T1000 (cell line): ENCODE results near the gene TENM4.

ENCODE experiments used
- DNase-seq: peaks from one replicate; lab custom pipeline; 2025; ENCODE audit warnings: mixed read lengths; lab: John Stamatoyannopoulos, UW

TENM4 gene

GRCh38 chr11:78786746-78787145 is 654.1 kb downstream of the TENM4 start:
- no peak for DNase-seq

- no peak for DNase-seq
These were observed 654.7 kb downstream of the TENM4 start for GRCh38 chr11:78786086-78786485.

DNA sequence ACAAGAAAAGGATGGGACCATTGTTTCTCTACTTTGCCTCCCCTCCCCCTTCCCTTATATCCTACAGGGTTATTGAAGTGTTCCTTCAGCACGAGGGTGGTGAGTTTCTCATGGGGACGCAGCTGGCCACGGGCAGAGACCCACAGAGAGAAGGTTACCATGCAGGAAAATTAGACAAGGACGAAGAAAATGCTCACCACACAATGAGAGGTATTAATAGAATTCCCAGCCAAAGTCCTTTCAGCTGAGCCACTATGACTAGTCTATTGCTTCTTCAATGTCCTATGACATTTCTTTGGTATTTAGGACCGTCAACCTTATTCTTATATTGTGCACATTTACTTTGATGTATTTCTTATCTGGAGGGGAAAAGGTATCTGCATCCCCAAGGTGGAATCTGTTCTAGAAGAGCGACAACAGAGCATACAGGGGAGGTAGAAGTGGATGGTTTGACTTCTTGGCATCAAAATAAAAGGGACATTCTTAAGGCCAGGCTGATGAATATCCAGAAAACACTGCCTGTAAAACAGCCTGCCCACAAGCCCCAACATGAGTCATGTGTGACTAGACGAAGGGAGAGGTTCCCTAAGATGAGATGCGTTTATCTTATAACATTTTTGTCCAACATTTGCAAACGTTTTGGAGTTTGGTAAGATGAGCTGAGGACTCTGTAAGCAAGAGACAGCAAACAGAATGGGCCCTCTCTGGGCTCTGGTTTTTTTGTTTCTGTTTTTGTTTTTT is 656.3 kb downstream of the TENM4 start:
- no peak for DNase-seq

DNA sequence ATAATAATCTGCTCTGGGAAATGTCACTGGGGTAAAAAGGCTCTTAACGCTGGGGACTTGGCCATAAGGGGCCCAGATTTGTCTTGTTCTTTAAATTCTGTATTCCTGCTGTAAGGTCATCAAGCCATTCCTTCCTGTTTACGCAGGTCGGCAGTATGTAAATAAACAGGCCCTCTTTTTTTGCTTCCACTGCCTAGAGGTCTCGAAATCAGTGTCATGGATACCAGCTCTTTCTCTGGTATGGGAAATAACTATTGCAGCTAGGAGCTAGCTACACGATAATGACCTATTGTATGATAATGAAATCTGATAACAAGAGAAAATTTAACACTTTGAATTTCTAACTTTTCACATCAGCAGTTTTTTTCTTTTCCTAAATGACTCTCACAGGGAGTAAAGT is 657.0 kb downstream of the TENM4 start:
- DNase-seq = no peak

DNA sequence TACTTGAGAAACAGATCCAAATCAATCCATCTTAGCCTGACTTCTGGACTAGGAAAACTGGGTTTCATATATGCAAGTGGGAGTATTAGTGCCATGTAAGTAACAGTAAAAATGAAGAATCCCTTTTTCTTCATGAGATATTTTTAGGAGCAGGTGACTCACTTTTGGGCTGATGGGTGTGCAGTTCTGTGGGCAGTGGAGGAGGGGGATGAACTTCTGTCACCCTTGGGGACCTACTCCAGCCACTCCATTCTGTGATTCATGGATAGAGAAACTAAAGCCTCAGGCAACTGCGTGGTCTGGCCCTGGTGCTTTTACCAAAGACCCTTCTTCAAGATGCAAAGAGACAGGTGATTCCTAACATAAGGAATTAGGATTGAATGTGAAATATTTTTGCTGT is 657.5 kb downstream of the TENM4 start:
- no peak for DNase-seq

GRCh38 chr11:78782725-78783124 is 658.1 kb downstream of the TENM4 start:
- DNase-seq = no peak

DNA sequence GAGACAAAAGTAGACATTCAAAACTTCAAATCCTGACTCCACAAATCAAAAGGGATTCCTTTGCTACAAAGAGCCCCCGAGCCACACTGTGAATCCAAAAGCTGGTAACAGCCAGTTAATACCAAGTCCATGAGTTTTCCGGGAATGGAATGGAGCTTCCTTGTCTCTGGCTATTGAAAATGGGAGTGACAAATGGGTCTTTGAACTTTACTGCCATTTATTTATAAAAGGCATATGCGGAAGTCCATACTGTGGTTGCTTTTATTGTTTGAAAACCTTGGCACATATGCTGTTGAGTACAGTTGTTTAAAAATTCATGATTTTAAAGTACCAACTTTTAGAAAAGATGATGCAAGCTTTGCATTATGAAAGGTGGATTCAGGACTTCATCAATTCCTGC is 659.9 kb downstream of the TENM4 start:
- DNase-seq = no peak

GRCh38 chr11:78773492-78773891 is 667.3 kb downstream of the TENM4 start:
- DNase-seq = no peak

GRCh38 chr11:78773077-78773476 is 667.8 kb downstream of the TENM4 start:
- DNase-seq = no peak

DNA sequence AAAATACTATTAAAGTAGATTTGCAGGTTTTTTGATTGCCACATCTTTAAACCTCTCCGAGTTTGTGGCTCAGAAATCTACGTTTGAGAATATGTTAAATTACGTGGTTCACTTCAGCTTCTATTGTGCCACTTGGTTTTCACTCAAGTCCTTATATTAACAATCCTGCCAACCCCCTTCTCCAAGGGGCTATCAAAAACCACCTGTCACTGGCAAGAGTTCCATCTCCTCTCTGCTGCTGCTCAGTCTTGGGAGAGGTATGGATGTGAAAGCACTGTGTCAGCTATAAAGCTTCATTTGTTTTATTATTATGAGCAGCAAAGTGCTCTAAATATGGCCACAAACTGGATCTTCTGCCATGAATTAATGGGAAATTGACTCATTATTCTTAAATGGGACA is 668.6 kb downstream of the TENM4 start:
- DNase-seq = no peak

- no peak for DNase-seq
These were observed 669.9 kb downstream of the TENM4 start for GRCh38 chr11:78770931-78771330.

- DNase-seq = no peak
These were observed 671.9 kb downstream of the TENM4 start for GRCh38 chr11:78768971-78769370.

DNA sequence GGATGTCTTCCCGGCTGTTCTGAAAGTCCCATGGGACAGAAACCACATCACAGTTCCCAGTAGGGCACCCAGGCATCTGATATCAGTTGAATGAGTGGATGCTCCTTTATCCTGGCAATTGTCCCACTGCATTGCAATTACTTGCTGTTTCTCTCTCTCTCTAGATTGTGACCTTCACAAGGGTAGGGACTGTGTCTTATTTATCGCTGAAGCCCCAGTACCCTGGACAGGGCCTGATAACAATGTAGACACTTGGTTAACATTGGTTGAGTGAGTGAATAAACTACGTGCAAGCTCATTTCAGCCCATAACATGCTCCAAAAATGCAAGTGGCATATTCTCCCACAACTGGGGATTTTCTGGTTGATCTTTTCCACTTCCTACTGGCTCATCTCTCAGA is 672.5 kb downstream of the TENM4 start:
- DNase-seq = no peak

- no peak for DNase-seq
These were observed 673.5 kb downstream of the TENM4 start for GRCh38 chr11:78767027-78767932.

- no peak for DNase-seq
These were observed 675.9 kb downstream of the TENM4 start for GRCh38 chr11:78764946-78765345.

- DNase-seq = no peak
These were observed 677.2 kb downstream of the TENM4 start for GRCh38 chr11:78763664-78764063.

GRCh38 chr11:78762105-78762504 is 678.7 kb downstream of the TENM4 start:
- DNase-seq = no peak

GRCh38 chr11:78759071-78759470 is 681.8 kb downstream of the TENM4 start:
- no peak for DNase-seq

DNA sequence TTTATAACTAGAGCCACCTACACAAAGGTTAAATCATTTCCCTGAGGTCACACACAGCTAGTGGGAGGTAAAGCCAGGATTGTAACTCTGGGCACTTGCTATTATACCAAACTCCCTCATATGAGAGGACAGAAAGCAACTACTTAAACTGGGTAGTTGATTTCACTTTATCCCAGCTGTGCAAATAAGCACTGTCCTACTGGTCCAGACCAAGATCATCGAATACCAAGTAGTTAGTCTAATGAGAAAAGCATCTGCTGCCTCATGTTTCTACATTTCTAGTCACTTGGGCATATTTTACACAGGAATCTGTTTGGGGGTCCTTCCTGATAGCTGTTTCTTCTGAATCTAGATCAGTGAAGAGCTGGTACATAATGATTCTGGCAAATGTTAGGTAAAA is 687.5 kb downstream of the TENM4 start:
- DNase-seq = no peak

DNA sequence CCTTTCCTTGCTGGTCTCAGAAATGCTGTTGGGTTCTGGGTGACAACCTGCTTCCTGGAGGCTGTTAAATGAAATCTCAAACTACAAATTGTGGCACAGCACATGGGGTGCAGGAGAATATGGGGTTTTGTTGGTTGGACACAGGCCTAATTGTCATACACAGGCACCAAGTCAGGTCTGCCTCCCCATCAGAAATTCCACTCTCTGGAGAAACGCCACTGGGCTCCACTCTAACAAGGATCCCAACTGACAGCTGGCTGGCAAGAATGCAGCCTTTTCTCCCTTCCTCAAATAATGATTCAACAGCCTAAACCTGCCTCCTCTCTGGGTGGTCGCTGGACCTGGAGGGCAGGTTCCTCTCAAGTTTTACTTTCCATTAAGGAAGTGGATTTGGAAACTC is 688.3 kb downstream of the TENM4 start:
- DNase-seq = no peak

- DNase-seq = no peak
These were observed 691.7 kb downstream of the TENM4 start for GRCh38 chr11:78748918-78749690.

GRCh38 chr11:78744949-78745348 is 695.9 kb downstream of the TENM4 start:
- no peak for DNase-seq

DNA sequence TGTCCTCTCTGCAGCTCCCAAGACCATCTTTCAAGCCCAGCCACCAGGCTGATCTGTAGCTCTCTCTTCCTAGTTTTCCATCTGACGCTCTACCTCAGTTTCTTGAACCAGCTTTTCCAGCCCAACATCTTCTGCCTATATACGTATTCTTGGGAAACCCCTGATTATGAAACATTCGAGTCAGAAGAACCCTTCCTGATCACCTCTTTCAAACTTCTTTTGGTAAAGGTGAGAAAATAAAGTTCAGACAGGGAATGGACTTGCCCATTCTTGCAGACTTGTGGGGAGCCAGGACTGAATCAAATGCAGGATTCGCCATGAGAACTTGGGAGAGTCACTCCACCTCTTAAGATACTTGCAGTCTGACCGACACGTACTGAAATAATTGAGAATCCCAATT is 696.6 kb downstream of the TENM4 start:
- DNase-seq = no peak
